ENCODE results near the gene PTPRN2.

GRCh38 chr7:158073845-158074840, 513.5 kb downstream of the PTPRN2 start:
- TF ChIP-seq MAX (IDR thresholded peaks at IDR 0.05; ENCODE audit: low read depth, low read length), result no peak
- no peak for TF ChIP-seq POLR2A (IDR thresholded peaks at IDR 0.05; ENCODE audit: extremely low read depth, insufficient read length)
- TF ChIP-seq CTCF (IDR thresholded peaks at IDR 0.05; ENCODE audit: low read depth, low read length), result no peak
- no peak for TF ChIP-seq MYC (IDR thresholded peaks at IDR 0.05; ENCODE audit: low read depth, low read length)
